ENCODE measurements around the gene ERCC1.

- TF ChIP-seq CTCF (IDR thresholded peaks at IDR 0.05) (no peak), POLR2AphosphoS5 (IDR thresholded peaks at IDR 0.05) (no peak)
Observed at GRCh38 chr19:45445139-45445538, 21.4 kb upstream of the ERCC1 start.

All from transverse colon (tissue), 4 donors.